CD8-positive, alpha-beta memory T cell (primary cell): Measurements from ENCODE around the gene SPRTN. TPM values are rescaled to one million over a fixed set of nuclear protein-coding genes. Genes with fewer than 3 reads are reported as not detected.
A peak's percentile ranks its signal among the peaks of the same experiment; 100 is the strongest.

ENCODE experiments used
- CTCF ChIA-PET: fragments of 350-600 bp; sonication (Branson Sonifier 250); formaldehyde crosslinking; loops from one replicate; lab custom pipeline; 2021; ENCODE audit warnings: antibody characterized with exemption; lab: Charles Lee
- POLR2A ChIA-PET: fragments of 350-600 bp; sonication (Branson Sonifier 250); formaldehyde crosslinking; loops from one replicate; lab custom pipeline; 2021; ENCODE audit warnings: antibody characterized with exemption; lab: Charles Lee
- DNase-seq, 5 donors: peaks; one replicate each; pipeline versions ENCODE4 v3.0.0 to v3.0.0-alpha.2; 2020 to 2022; ENCODE audit warnings: mixed read lengths in 1 of 5
- H3K27ac ChIP-seq: one replicate; pipeline ENCODE4 v1.7.0; 2013; ENCODE audit warnings: low read depth, mild to moderate bottlenecking, low read length, moderate library complexity
- H3K27me3 ChIP-seq: 2 replicates; pipeline ENCODE4 v1.7.0; 2013; ENCODE audit warnings: low read length, mild to moderate bottlenecking; ENCODE audit not compliant: insufficient read depth, poor library complexity, severe bottlenecking
- H3K36me3 ChIP-seq: 2 replicates; pipeline ENCODE4 v1.7.0; 2013; ENCODE audit warnings: mild to moderate bottlenecking, low read length, moderate library complexity; ENCODE audit not compliant: insufficient read depth
- H3K4me1 ChIP-seq: 2 replicates; pipeline ENCODE4 v1.7.0; 2013; ENCODE audit warnings: mild to moderate bottlenecking, low read length, moderate library complexity; ENCODE audit not compliant: insufficient read depth
- H3K4me3 ChIP-seq: 2 replicates; pipeline ENCODE4 v1.7.0; 2013; ENCODE audit warnings: mild to moderate bottlenecking, low read length
- H3K9me3 ChIP-seq: 2 replicates; pipeline ENCODE4 v1.7.0; 2013; ENCODE audit warnings: mild to moderate bottlenecking, low read length
- H3K27ac Mint-ChIP-seq, 8 donors: one replicate each; pipeline ENCODE4 v1.8.0; 2020 to 2021; ENCODE audit warnings: mixed read lengths in 8 of 8, mild to moderate bottlenecking in 6 of 8, inconsistent platforms in 3 of 8, moderate library complexity in 3 of 8
- H3K27me3 Mint-ChIP-seq, 2 donors: one replicate each; pipeline ENCODE4 v1.8.0; 2020 to 2021; ENCODE audit warnings: mixed read lengths in 2 of 2, mild to moderate bottlenecking in 1 of 2, moderate library complexity in 1 of 2
- H3K36me3 Mint-ChIP-seq, 3 donors: one replicate each; pipeline ENCODE4 v1.8.0; 2020 to 2021; ENCODE audit warnings: mixed read lengths in 3 of 3, inconsistent platforms in 1 of 3, mild to moderate bottlenecking in 1 of 3
- H3K4me1 Mint-ChIP-seq, 3 donors: one replicate each; pipeline ENCODE4 v1.8.0; 2020 to 2021; ENCODE audit warnings: mixed read lengths in 3 of 3, inconsistent platforms in 1 of 3, mild to moderate bottlenecking in 1 of 3
- H3K4me3 Mint-ChIP-seq, 7 donors: one replicate each; pipeline ENCODE4 v1.8.0; 2020 to 2021; ENCODE audit warnings: mixed read lengths in 7 of 7, mild to moderate bottlenecking in 6 of 7, moderate library complexity in 4 of 7, inconsistent platforms in 2 of 7
- H3K9me3 Mint-ChIP-seq, 5 donors: one replicate each; pipeline ENCODE4 v1.8.0; 2020 to 2022; ENCODE audit warnings: mixed read lengths in 5 of 5, mild to moderate bottlenecking in 3 of 5, moderate library complexity in 2 of 5, inconsistent platforms in 1 of 5
- polyA plus RNA-seq: library from polyadenylated mRNA; unstranded; fragments of 300-500 nt; fragmentation: Illumina TruSeq; gene quantifications from one replicate; pipeline ENCODE4 v1.2.3, GENCODE V29; 2021
- total RNA-seq, 2 experiments: library from RNA; stranded (reverse); gene quantifications; one replicate each; pipeline ENCODE4 v1.2.3, GENCODE V29; 2021

Gene SPRTN
- total and polyA plus RNA-seq, 3 experiments from 2014 or later: 10.7 to 16.6 (median 12.7) TPM

DNA sequence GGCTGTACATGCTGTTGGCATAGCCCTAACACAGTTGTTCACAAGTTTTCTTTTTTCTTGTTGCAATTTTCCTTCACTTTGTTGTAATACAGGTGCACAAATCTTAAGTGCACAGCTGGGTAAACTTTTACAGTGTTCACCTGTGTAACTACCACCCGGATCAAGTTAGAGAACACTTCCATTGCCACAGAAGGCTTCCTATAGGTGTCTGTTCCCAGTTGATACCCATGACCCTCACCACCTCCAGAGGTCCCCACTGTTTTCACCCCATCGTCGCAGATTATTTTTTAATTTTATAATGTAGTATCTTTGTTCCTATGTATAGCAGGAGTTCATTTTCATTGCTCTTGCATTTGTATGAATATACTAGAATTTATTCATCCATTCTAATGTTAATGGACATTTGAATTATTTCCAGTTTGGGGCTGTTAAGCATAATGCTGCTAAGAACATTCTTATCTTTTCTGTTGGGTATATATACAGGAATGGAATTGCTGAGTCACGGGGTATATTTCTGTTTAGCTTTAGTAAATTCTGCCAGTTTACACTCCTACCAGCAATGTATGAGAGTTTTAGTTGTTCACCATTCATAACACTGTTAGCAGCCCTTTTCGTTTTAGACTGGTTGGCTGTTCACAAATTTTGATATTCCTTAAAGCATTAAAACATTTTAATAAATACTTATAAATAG is 16.4 kb downstream of the SPRTN start:
- Mint-ChIP-seq H3K36me3 (peaks cover 8 to 36% (median 17%) of the 10 kb centered on the region in 3 donors), H3K27ac (no peak overlapping the region), H3K27me3 (no peaks in the 10 kb centered on the region), H3K4me3 (no peak overlapping the region), H3K9me3 (no peaks in the 10 kb centered on the region), H3K4me1 (peaks cover 6 to 15% (median 10%) of the 10 kb centered on the region in 3 donors)
- H3K27ac ChIP-seq: no peak overlapping the region
- no peaks in the 10 kb centered on the region for H3K27me3 ChIP-seq
- ChIA-PET CTCF (interaction anchor here (0.6 to 1.4 kb wide), 3 partner anchors 16 to 247 kb away, joined by 3 to 4 read pairs (median 3); partner anchors contain the start of genes EXOC8 and SPRTN), POLR2A (no interaction called here)
- H3K4me1 ChIP-seq: no peaks in the 10 kb centered on the region
- H3K9me3 ChIP-seq: no peaks in the 10 kb centered on the region
- no peak overlapping the region for H3K4me3 ChIP-seq
- no peak for DNase-seq
- peaks cover 35% of the 10 kb centered on the region for H3K36me3 ChIP-seq

DNA sequence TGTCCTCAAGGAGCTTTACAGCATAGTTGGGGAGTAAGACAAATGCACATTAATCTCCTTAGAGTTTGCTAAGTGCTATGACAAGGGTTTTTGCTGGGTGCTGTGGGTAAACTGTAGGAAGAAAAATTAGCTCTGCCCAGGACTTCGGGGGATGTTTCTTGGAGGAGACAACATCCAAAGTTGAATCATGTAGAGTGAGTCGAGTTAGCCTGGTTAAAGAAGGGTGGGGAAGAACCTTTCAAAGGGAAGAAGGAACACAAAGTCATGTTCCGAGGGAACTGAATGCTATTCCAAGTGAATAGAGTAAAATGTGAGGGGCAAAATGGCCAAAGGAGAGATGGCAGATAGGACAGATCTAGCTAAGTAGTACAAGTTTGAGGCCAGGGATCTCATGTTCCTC is 17.1 kb downstream of the SPRTN start:
- Histone ChIP-seq H3K27me3 (no peaks in the 10 kb centered on the region), H3K27ac (no peak overlapping the region), H3K4me1 (no peaks in the 10 kb centered on the region), H3K4me3 (no peak overlapping the region), H3K9me3 (no peaks in the 10 kb centered on the region), H3K36me3 (peaks cover 29% of the 10 kb centered on the region)
- peaks cover 6 to 15% (median 10%) of the 10 kb centered on the region in 3 donors for H3K4me1 Mint-ChIP-seq
- ChIA-PET CTCF (interaction anchor here (0.6 to 1.4 kb wide), 3 partner anchors 17 to 247 kb away, joined by 3 to 4 read pairs (median 3); partner anchors contain the start of genes EXOC8 and SPRTN), POLR2A (no interaction called here)
- H3K36me3 Mint-ChIP-seq: peaks cover 8 to 29% (median 17%) of the 10 kb centered on the region in 3 donors
- H3K9me3 Mint-ChIP-seq: no peaks in the 10 kb centered on the region
- no peaks in the 10 kb centered on the region for H3K27me3 Mint-ChIP-seq
- H3K4me3 Mint-ChIP-seq: no peak overlapping the region
- DNase-seq: no peak
- H3K27ac Mint-ChIP-seq: peak overlapping the region in 3 of 8 donors; percentile 40 to 80 (median 41)

DNA sequence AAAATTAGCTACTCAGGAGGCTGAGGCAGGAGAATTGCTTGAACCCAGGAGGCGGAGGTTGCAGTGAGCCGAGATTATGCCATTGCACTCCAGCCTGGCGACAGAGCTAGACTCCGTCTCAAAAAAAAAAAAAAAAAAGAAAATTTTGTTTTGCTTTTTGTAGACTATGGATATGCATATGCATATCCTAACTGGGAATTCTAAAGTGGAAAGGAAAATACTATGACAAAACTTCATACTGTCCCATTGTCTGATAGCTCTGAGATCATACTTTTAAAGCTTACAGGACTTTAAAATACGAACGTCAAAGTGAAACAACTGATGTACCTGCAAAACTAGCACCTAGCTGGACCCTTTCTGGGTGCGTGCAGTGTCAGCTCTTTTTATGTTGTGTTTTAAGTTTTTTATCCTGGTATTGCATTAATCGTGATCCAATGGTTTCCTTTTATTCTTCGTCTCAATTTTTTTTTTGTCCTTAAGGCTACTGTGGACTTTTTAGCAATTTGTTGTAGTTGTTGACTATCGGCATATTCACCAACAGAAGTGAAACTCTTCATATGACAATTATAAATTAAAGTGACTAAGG is 19.2 kb downstream of the SPRTN start:
- Histone ChIP-seq H3K9me3 (no peaks in the 10 kb centered on the region), H3K27ac (no peak overlapping the region), H3K27me3 (no peaks in the 10 kb centered on the region), H3K36me3 (peaks cover 10% of the 10 kb centered on the region), H3K4me1 (no peaks in the 10 kb centered on the region), H3K4me3 (no peak overlapping the region)
- ChIA-PET POLR2A (interaction anchor here (0.7 to 1.1 kb wide), 2 partner anchors 19 to 191 kb away, joined by 3 to 8 read pairs; partner anchors contain the start of genes EXOC8 and SPRTN), CTCF (interaction anchor here (0.6 to 2.1 kb wide), 15 partner anchors 8 to 249 kb away, joined by 3 to 14 read pairs (median 3); partner anchors contain the start of genes EXOC8 and SPRTN)
- Mint-ChIP-seq H3K27me3 (no peaks in the 10 kb centered on the region), H3K36me3 (peaks cover 2 to 25% (median 12%) of the 10 kb centered on the region in 3 donors), H3K27ac (peak overlapping the region in 3 of 8 donors; percentile 40 to 67 (median 51)), H3K4me1 (peaks cover 8 to 22% (median 10%) of the 10 kb centered on the region in 3 donors), H3K4me3 (no peak overlapping the region), H3K9me3 (no peaks in the 10 kb centered on the region)
- no peak for DNase-seq

DNA sequence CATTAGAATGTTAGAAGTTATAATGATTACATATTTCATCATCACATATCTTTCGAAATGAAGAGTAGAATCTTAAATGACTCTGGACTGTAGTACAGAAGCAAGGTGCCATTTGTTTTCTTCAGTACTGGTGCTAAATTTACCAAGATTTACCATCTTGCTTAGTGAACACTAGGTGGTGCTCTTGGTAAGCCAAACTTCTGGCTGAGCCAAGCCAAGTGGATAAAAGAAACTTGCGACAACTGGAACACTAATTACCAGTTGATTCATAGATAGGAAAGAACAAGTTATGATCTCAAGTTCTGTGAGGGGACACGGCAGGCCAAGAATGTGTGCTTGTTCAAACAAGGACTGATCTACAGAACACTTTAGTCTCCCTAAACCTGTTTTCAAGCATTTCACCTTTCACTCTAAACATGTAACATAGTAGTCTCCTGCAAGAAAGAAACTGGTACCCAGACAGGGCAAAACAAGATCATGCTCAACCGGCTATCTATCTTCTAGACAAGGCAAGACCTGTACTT is 19.8 kb downstream of the SPRTN start:
- H3K4me3 Mint-ChIP-seq: no peak overlapping the region
- Histone ChIP-seq H3K36me3 (peaks cover 5% of the 10 kb centered on the region), H3K4me3 (no peak overlapping the region), H3K4me1 (no peaks in the 10 kb centered on the region), H3K27ac (no peak overlapping the region), H3K27me3 (no peaks in the 10 kb centered on the region), H3K9me3 (no peaks in the 10 kb centered on the region)
- ChIA-PET POLR2A (no interaction called here), CTCF (interaction anchor here (0.6 to 2.1 kb wide), 14 partner anchors 9 to 248 kb away, joined by 3 to 14 read pairs (median 5); partner anchors contain the start of genes EXOC8 and SPRTN)
- peak overlapping the region in 6 of 8 donors; percentile 8 to 70 (median 25) for H3K27ac Mint-ChIP-seq
- H3K4me1 Mint-ChIP-seq: peaks cover 8 to 18% (median 10%) of the 10 kb centered on the region in 3 donors
- no peaks in the 10 kb centered on the region for H3K27me3 Mint-ChIP-seq
- H3K36me3 Mint-ChIP-seq: peaks cover 0 to 21% (median 9%) of the 10 kb centered on the region in 3 donors
- no peaks in the 10 kb centered on the region for H3K9me3 Mint-ChIP-seq
- DNase-seq: peak in 3 of 5 donors; percentile 47 to 58 (median 47)

DNA sequence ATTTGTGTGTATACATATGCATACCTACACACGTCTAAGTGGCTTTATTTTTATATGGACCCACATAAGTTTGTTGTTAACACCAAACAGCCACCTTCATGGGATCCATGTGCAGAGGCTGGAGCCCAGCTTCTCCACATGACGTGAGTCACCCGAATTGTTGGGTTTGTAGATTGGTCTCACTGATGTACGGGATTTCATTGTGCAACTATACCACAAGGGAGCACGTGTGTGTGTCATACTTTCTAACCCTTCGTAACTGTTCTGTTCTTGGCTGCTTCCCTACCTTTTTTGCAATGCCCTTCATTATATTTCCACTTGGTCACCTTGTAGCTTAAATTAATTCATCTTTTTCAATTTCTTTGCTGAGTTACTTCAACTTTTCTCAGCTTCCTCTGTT is 21.0 kb downstream of the SPRTN start:
- no peak for DNase-seq
- H3K27me3 Mint-ChIP-seq: no peaks in the 10 kb centered on the region

DNA sequence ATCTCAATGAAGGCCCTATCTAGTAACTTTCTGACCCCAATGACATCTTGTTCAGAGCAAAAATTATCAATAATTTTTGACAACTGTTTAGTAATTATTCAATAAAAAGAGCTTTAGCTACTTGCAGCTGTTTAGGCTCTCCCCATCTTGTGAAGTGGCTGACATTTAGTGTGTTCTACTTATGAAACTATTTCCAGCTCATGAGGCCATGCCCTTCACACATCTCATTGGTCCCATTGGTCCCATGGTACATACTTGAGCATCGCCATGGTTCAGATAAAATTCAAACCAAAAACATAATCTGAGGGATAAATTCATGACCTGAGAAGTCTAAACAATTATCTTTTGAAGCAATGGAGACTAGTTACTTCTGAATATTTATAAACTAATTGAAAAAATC is 24.2 kb downstream of the SPRTN start:
- Histone ChIP-seq H3K4me1 (no peaks in the 10 kb centered on the region), H3K36me3 (no peaks in the 10 kb centered on the region), H3K27ac (no peak overlapping the region), H3K4me3 (no peak overlapping the region), H3K27me3 (no peaks in the 10 kb centered on the region), H3K9me3 (no peaks in the 10 kb centered on the region)
- H3K27me3 Mint-ChIP-seq: no peaks in the 10 kb centered on the region
- H3K4me3 Mint-ChIP-seq: no peak overlapping the region
- ChIA-PET CTCF (interaction anchor here (0.6 to 2.2 kb wide), 3 partner anchors 59 to 244 kb away, joined by 3 to 9 read pairs (median 3); no protein-coding TSS in a partner anchor), POLR2A (interaction anchor here (1.2 kb wide), 1 partner anchor 222 kb away, joined by 3 read pairs; no protein-coding TSS in a partner anchor)
- DNase-seq: no peak
- H3K9me3 Mint-ChIP-seq: no peaks in the 10 kb centered on the region
- peaks cover 0 to 40% (median 12%) of the 10 kb centered on the region in 3 donors for H3K36me3 Mint-ChIP-seq
- peaks cover 8 to 15% (median 9%) of the 10 kb centered on the region in 3 donors for H3K4me1 Mint-ChIP-seq
- peak overlapping the region in 4 of 8 donors; percentile 3 to 81 (median 56) for H3K27ac Mint-ChIP-seq

More for the DNA sequence above, 21.0 kb downstream of the SPRTN start:
- Histone ChIP-seq H3K36me3 (no peaks in the 10 kb centered on the region), H3K4me1 (no peaks in the 10 kb centered on the region), H3K9me3 (no peaks in the 10 kb centered on the region), H3K27me3 (no peaks in the 10 kb centered on the region), H3K4me3 (no peak overlapping the region), H3K27ac (no peak overlapping the region)
- H3K4me3 Mint-ChIP-seq: no peak overlapping the region
- POLR2A ChIA-PET: no interaction called here
- peaks cover 0 to 18% (median 8%) of the 10 kb centered on the region in 3 donors for H3K36me3 Mint-ChIP-seq
- H3K4me1 Mint-ChIP-seq: peaks cover 8 to 15% (median 10%) of the 10 kb centered on the region in 3 donors
- H3K9me3 Mint-ChIP-seq: no peaks in the 10 kb centered on the region
- CTCF ChIA-PET: interaction anchor here (1.3 to 2.1 kb wide), 3 partner anchors 21 to 246 kb away, joined by 3 to 6 read pairs (median 6); partner anchors contain the start of genes EXOC8 and SPRTN
- no peak overlapping the region for H3K27ac Mint-ChIP-seq

DNA sequence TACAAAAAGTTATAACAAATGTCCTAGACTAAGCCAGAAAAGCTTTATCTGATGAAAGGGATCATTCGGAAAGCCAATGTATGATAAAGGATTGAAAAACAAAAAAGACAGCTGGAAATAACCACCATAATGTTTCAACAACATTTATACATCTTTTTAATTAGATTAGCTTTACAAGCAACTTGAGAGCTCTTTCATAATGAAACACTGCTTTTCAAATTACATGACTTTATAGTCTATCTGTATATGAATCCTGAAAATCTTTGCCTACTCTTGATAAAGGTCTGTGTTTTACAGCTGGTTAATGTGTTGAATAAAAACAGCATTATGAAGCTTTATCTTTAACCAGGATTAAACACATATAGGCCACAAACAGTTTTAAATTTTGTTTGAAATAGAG is 25.5 kb downstream of the SPRTN start:
- Mint-ChIP-seq H3K27me3 (no peaks in the 10 kb centered on the region), H3K4me1 (peaks cover 0 to 7% (median 2%) of the 10 kb centered on the region in 3 donors), H3K27ac (peak overlapping the region in 2 of 8 donors; percentile 47 to 83), H3K4me3 (no peak overlapping the region), H3K36me3 (peaks cover 0 to 50% (median 14%) of the 10 kb centered on the region in 3 donors), H3K9me3 (no peaks in the 10 kb centered on the region)
- H3K27me3 ChIP-seq: no peaks in the 10 kb centered on the region
- POLR2A ChIA-PET: interaction anchor here (1.1 kb wide), 1 partner anchor 26 kb away, joined by 3 read pairs; the partner anchor contains the start of genes EXOC8 and SPRTN
- no peaks in the 10 kb centered on the region for H3K9me3 ChIP-seq
- DNase-seq: no peak
- CTCF ChIA-PET: interaction anchor here (0.8 to 2.2 kb wide), 2 partner anchors 57 to 212 kb away, joined by 3 to 9 read pairs; no protein-coding TSS in a partner anchor
- no peaks in the 10 kb centered on the region for H3K36me3 ChIP-seq
- no peak overlapping the region for H3K27ac ChIP-seq
- H3K4me1 ChIP-seq: no peaks in the 10 kb centered on the region
- no peak overlapping the region for H3K4me3 ChIP-seq
